Fibroblast of skin of left quadriceps (primary cell): ENCODE results near the gene KLF6.
A peak's percentile ranks its signal among the peaks of the same experiment; 100 is the strongest.

Experiments used
- DNase-seq, 2 experiments: peaks; one replicate each; pipeline ENCODE4 v3.0.0-alpha.2; 2013; ENCODE audit warnings: low read depth in 2 of 2

The KLF6 gene

DNA sequence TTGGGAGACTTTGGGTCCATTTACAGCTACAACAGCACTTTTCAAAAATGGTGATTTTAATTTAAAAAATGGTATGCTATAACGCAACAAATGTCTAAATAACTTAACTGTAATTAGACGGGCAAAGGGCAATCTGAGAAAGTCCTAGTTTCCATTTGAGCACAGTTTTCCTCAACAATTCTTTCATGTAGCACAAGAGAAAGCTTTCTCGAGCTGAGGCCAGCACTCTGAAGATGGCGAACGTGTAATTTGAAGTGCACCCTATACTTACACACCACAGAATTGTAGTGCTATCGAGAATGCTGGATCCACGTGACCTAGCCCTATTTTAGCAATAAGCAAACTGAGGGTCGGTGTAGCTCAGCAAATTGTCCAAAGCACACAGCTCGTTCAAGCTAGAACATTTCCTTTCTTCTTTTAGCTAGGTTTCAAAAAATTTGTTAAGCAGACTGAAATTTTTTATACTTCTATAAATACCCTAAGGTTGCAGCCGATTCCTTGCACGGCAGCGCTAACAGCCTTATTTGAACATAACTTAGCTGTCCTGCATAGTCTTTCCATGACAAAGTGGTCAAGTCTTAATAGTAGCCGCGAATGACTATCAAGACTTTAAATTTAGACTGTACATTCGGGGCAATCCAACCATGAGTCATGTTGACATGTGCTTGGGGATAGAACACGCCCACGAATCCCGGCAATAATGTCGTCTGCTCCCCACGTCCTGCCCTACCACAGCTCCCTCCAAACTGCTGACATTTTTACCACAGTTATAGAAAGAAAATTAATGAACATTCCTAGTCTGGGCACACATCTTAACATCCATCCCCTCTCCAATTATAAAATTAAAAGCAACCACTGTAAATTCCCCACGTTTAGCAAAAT, 10.0 kb downstream of the KLF6 start:
- DNase-seq, result peak; percentile 72 to 73

- no peak for DNase-seq
Measured at GRCh38 chr10:3774018-3774813, 10.8 kb downstream of the KLF6 start.

DNA sequence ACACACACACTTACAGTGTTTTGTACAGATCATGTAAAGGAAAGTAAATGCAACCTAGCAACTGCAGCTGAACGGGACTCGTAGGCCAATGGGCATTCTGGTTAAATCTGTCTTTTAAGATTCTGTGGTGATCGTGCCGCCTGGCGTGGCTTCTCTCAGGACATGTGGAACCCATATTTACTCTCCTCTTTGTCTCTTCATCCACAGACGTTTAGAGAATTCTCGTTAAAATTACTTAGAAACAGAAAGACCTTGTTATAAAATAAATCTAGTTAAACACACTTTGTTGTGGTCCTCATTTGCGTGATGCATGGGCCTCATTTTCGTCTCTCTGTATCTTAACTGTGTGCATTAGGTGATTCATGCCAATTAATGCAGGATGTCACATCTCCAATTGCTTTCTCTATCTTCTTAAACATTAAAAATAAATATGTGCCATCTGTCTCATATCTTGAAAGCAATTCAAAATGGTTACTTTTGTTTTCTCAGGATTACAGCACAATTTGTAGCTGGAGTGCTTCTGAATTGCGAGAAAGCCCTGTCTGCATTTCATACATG, 11.5 kb downstream of the KLF6 start:
- DNase-seq, result no peak

DNA sequence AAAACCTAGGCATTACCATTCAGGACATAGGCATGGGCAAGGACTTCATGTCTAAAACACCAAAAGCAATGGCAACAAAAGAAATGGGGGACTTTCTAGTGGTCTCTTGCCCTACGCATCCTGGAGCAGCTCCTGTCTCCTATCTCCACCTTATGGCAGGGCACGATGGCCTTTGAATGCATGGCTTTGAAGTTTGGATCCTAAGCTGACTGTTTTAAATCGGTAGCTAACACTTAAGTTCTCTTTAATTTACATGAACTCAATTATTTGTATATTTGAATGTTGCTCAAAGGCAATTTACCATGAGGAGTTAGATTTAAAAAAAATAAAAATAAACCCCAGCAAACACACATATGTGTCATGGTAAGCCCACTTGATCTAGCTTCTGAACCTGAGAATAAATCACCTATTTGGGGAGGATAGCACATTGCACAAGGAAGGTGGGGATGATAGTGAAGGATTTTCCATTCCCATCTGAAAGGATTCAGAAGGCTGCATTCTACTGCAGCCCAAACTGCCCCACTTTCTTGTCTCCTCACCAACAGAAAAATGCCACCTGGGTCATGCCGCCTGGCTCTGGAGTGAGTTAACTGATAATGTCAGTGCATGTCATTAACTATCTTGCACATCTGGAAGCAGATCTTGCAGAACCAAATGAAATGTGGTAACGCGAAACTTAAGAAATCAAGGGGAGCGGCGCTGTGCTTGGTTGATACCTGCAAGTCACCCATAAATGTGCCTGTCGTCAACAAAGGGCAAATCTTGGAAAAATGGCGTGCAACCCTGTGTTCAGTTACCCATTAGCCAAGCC, 12.4 kb downstream of the KLF6 start:
- no peak for DNase-seq

- no peak for DNase-seq
Measured at GRCh38 chr10:3770611-3771110, 14.3 kb downstream of the KLF6 start.

GRCh38 chr10:3769556-3769955, 15.5 kb downstream of the KLF6 start:
- no peak for DNase-seq

GRCh38 chr10:3766046-3766756, 18.8 kb downstream of the KLF6 start:
- DNase-seq, result no peak

DNA sequence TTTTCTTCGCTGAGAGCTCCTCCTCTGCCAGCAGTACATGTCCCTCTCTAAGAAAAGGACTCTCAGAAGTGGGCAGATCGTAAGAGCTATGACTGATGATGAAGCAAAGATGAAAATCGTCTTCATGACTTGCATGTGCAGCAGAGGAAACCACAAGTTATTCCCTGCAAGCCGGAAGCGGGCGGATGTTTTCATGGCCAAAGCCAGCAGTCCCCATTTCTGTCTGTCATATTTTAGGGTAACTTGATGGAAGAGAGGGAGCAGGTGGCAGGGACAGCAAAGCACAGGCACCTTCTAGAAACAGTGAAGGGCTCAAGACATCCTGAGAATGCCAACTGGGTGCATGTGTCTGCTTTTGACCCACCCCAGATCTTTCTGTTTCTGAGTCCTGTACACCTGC, 19.9 kb downstream of the KLF6 start:
- DNase-seq, result no peak

DNA sequence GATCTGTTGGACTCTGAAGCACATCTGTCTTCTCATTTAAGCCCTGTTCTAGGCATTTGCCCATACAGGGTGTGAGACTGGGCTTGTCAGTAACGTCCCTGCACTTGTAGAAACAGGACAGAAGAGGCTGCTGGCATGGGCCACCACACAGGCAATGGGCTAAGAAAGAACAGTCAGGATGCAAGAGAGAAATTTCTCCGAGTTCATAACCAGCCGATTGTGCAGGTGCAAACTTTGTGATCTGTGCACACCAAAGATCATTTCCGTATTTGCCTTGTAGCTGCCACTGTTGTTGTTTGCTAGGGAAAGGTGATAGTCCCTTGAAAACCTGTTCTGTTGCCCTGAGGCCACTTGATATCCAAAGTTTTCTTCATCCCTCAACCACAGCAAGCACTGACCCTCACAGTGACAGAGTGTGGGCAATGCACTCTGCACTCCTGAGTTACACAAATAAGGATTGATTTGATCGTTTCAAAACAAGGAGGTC, 20.3 kb downstream of the KLF6 start:
- DNase-seq, result no peak

- no peak for DNase-seq
Measured at GRCh38 chr10:3763852-3764625, 21.0 kb downstream of the KLF6 start.

DNA sequence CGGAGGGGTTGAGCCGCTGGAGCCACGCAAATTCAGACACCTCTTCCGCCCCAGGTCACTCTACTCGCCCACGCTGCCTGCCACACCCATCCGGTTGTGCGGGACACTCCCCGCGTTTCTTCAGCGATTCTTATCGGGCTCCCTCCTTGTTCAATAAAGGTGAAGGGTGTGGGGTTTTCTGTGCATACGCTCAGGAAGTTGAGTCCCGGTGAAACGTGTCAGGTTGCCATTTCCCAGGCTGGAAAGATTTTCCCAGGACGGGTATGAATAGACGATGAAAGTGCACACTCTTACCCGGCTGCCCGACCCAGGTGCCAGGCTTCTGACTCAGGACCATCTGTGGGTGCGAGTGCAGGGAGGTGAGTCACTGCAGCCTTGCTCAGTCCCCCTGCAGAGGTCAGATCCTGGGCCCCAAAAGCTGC, 22.0 kb downstream of the KLF6 start:
- no peak for DNase-seq

- DNase-seq, result no peak
Measured at GRCh38 chr10:3762309-3762708, 22.7 kb downstream of the KLF6 start.

GRCh38 chr10:3761904-3762303, 23.1 kb downstream of the KLF6 start:
- DNase-seq, result no peak

- DNase-seq, result no peak
Measured at GRCh38 chr10:3761021-3761686, 23.9 kb downstream of the KLF6 start.

DNA sequence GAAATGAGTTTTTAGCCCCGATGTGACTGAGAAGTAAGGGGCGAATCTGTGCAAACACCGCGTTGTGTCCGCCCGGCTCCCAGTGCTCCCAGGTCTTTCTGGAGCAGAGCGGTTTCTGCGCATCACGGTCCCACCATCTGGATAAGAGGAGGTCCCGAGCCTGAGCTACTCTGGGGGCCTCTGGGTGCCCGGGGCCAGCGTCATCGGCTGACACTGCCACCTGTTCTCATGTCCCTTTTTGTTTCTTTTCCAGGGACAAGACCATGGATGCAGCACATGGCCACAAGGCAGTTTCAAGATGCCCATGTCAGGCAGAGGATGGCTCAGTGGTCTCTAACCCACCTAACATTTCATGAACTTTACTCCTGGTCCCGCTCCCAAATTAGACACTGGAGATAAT, 24.9 kb downstream of the KLF6 start:
- DNase-seq, result no peak

- DNase-seq, result no peak
Measured at GRCh38 chr10:3759397-3759796, 25.6 kb downstream of the KLF6 start.

- no peak for DNase-seq
Measured at GRCh38 chr10:3758491-3758970, 26.5 kb downstream of the KLF6 start.

DNA sequence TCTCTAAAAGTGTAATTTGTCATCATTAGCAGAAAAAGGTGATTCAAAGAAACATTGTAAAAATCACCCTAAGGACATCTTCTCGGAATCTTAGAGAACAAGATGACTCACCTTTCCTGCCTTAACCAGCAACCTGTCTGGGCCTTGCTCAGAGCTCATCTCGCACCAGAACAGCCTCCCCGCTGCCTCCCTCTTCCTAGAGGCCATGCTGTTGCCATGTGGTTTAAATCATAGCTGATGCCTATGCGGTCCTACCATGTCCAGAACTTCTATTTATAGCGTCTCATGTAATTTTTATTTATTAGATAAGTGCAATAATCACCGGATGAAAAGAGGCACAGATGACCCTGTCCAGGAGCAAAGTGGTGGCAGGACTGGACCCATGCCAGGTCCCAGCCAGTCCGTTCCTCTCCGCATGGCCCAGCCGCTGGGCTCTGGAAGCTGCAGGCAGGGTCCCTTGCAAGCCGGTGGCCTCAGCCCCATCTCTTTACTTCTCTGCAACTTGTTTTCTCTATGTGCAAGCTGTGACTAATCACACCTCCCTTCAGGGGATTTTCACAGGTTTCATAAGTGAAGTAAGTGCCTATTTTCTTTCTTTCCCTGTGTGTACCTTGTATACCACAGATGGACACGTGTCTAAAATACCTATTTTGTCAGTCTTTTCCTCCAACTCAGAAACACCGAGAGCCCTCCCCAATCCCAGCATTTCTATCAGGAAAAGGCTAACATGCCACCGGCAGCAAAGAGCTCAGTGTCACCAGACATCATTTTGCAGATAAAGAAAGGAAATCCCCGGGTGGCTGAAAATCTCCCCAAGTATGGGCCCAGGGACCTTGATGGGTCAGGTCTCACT, 27.1 kb downstream of the KLF6 start:
- DNase-seq, result no peak
